ENCODE results near the gene ZNF497.
"Not testable (repeated sequence)": the region's sequence is repeated elsewhere in the genome, so short reads cannot be mapped to it uniquely, and the experiment has no call there.

Gene ZNF497

GRCh38 chr19:58350001-58350861, 12.3 kb downstream of the ZNF497 start:
- Histone ChIP-seq H3K36me3 (ENCODE audit: insufficient read depth, low read length) (no peaks in the 10 kb centered on the region), H3K9me3 (ENCODE audit: low read length) (no peaks in the 10 kb centered on the region), H3K27ac (ENCODE audit: low read depth, low read length) (no peak overlapping the region), H3K4me3 (ENCODE audit: low read depth in 1 of 2, low read length in 2 of 2) (no peak overlapping the region), H3K9ac (ENCODE audit: low read length) (no peak overlapping the region), H3K4me1 (ENCODE audit: insufficient read depth, low read length) (no peaks in the 10 kb centered on the region), H3K27me3 (ENCODE audit: control insufficient read depth in 1 of 2, insufficient read depth in 2 of 2, low read length in 2 of 2) (peaks cover 23 to 60% of the 10 kb centered on the region in 2 donors)

GRCh38 chr19:58349590-58349989, 13.0 kb downstream of the ZNF497 start:
- Histone ChIP-seq H3K4me1 (ENCODE audit: insufficient read depth, low read length) (no peaks in the 10 kb centered on the region), H3K27me3 (ENCODE audit: control insufficient read depth in 1 of 2, insufficient read depth in 2 of 2, low read length in 2 of 2) (peaks cover 21 to 54% of the 10 kb centered on the region in 2 donors), H3K4me3 (ENCODE audit: low read depth in 1 of 2, low read length in 2 of 2) (no peak overlapping the region), H3K36me3 (ENCODE audit: insufficient read depth, low read length) (no peaks in the 10 kb centered on the region), H3K9ac (ENCODE audit: low read length) (no peak overlapping the region), H3K9me3 (ENCODE audit: low read length) (no peaks in the 10 kb centered on the region), H3K27ac (ENCODE audit: low read depth, low read length) (no peak overlapping the region)

DNA sequence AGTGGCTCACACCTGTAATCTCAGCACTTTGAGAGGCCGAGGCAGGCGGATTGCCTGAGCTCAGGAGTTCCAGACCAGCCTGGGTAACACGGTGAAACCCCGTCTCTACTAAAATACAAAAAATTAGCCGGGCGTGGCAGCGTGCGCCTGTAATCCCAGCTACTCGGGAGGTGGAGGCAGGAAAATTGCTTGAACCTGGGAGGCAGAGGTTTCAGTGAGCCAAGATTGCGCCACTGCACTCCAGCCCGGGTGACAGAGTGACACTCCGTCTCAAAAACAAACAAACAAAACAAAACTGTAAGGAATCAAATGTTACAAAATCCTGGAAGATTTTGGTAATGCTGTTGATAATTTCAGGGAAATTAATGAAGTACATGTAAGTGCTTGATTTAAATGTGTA, 14.5 kb downstream of the ZNF497 start:
- not testable (repeated sequence) for H3K9me3 ChIP-seq (ENCODE audit: low read length); H3K36me3 ChIP-seq (ENCODE audit: insufficient read depth, low read length); H3K9ac ChIP-seq (ENCODE audit: low read length); H3K4me1 ChIP-seq (ENCODE audit: insufficient read depth, low read length); H3K27ac ChIP-seq (ENCODE audit: low read depth, low read length); H3K4me3 ChIP-seq (ENCODE audit: low read depth in 1 of 2, low read length in 2 of 2)
- peaks cover 10 to 48% of the 10 kb centered on the region in 2 donors for H3K27me3 ChIP-seq (ENCODE audit: control insufficient read depth in 1 of 2, insufficient read depth in 2 of 2, low read length in 2 of 2)

- Histone ChIP-seq H3K4me3 (ENCODE audit: low read depth in 1 of 2, low read length in 2 of 2) (no peak overlapping the region), H3K9me3 (ENCODE audit: low read length) (no peaks in the 10 kb centered on the region), H3K36me3 (ENCODE audit: insufficient read depth, low read length) (peaks cover 3% of the 10 kb centered on the region), H3K4me1 (ENCODE audit: insufficient read depth, low read length) (no peaks in the 10 kb centered on the region), H3K27me3 (ENCODE audit: control insufficient read depth in 1 of 2, insufficient read depth in 2 of 2, low read length in 2 of 2) (peaks cover 2 to 40% of the 10 kb centered on the region in 2 donors), H3K9ac (ENCODE audit: low read length) (no peak overlapping the region), H3K27ac (ENCODE audit: low read depth, low read length) (no peak overlapping the region)
Observed at GRCh38 chr19:58346961-58347929, 15.3 kb downstream of the ZNF497 start.

GRCh38 chr19:58345558-58345957, 17.0 kb downstream of the ZNF497 start:
- Histone ChIP-seq H3K9me3 (ENCODE audit: low read length) (no peaks in the 10 kb centered on the region), H3K4me3 (ENCODE audit: low read depth in 1 of 2, low read length in 2 of 2) (no peak overlapping the region), H3K36me3 (ENCODE audit: insufficient read depth, low read length) (peaks cover 9% of the 10 kb centered on the region), H3K27me3 (ENCODE audit: control insufficient read depth in 1 of 2, insufficient read depth in 2 of 2, low read length in 2 of 2) (peaks cover 0 to 24% of the 10 kb centered on the region in 2 donors), H3K27ac (ENCODE audit: low read depth, low read length) (no peak overlapping the region), H3K9ac (ENCODE audit: low read length) (no peak overlapping the region), H3K4me1 (ENCODE audit: insufficient read depth, low read length) (no peaks in the 10 kb centered on the region)

DNA sequence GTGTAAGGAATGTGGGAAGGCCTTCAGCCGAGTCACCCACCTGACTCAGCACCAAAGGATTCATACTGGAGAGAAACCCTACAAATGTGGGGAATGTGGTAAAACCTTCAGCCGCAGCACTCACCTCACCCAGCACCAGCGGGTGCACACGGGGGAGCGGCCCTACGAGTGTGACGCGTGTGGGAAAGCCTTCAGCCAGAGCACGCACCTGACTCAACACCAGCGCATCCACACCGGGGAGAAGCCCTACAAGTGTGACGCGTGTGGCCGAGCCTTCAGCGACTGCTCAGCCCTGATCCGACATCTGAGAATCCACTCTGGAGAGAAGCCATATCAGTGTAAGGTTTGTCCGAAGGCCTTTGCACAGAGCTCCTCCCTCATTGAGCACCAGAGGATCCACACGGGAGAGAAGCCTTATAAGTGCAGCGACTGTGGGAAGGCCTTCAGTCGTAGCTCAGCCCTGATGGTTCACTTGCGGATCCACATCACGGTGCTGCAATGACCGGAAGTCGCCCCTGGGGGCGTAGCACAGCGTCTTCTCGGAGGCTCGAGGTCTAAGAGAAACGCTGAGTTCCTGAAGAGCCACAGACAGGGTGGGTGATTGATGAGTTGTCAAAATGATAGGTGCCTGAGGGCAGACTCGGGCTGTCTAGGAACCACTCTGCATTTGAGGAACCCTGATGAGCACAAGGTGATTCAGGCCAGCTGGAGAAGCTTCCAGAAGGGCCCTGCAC, 23.6 kb downstream of the ZNF497 start:
- Histone ChIP-seq H3K9ac (ENCODE audit: low read length) (no peak overlapping the region), H3K4me3 (ENCODE audit: low read depth in 1 of 2, low read length in 2 of 2) (no peak overlapping the region), H3K27me3 (ENCODE audit: control insufficient read depth in 1 of 2, insufficient read depth in 2 of 2, low read length in 2 of 2) (no peaks in the 10 kb centered on the region), H3K36me3 (ENCODE audit: insufficient read depth, low read length) (peaks cover 51% of the 10 kb centered on the region), H3K4me1 (ENCODE audit: insufficient read depth, low read length) (no peaks in the 10 kb centered on the region), H3K9me3 (ENCODE audit: low read length) (no peaks in the 10 kb centered on the region), H3K27ac (ENCODE audit: low read depth, low read length) (no peak overlapping the region)

GRCh38 chr19:58338336-58338735, 24.2 kb downstream of the ZNF497 start:
- Histone ChIP-seq H3K27ac (ENCODE audit: low read depth, low read length) (no peak overlapping the region), H3K36me3 (ENCODE audit: insufficient read depth, low read length) (peaks cover 51% of the 10 kb centered on the region), H3K4me3 (ENCODE audit: low read depth in 1 of 2, low read length in 2 of 2) (no peak overlapping the region), H3K9ac (ENCODE audit: low read length) (no peak overlapping the region), H3K9me3 (ENCODE audit: low read length) (no peaks in the 10 kb centered on the region), H3K4me1 (ENCODE audit: insufficient read depth, low read length) (no peaks in the 10 kb centered on the region), H3K27me3 (ENCODE audit: control insufficient read depth in 1 of 2, insufficient read depth in 2 of 2, low read length in 2 of 2) (no peaks in the 10 kb centered on the region)

- no peaks in the 10 kb centered on the region for H3K9me3 ChIP-seq (ENCODE audit: low read length)
- no peak overlapping the region for H3K4me3 ChIP-seq (ENCODE audit: low read depth in 1 of 2, low read length in 2 of 2)
- H3K9ac ChIP-seq (ENCODE audit: low read length): no peak overlapping the region
- no peaks in the 10 kb centered on the region for H3K4me1 ChIP-seq (ENCODE audit: insufficient read depth, low read length)
- H3K27ac ChIP-seq (ENCODE audit: low read depth, low read length): no peak overlapping the region
- peaks cover 43% of the 10 kb centered on the region for H3K36me3 ChIP-seq (ENCODE audit: insufficient read depth, low read length)
- no peaks in the 10 kb centered on the region for H3K27me3 ChIP-seq (ENCODE audit: control insufficient read depth in 1 of 2, insufficient read depth in 2 of 2, low read length in 2 of 2)
Observed at GRCh38 chr19:58336820-58337219, 25.7 kb downstream of the ZNF497 start.

- H3K9me3 ChIP-seq (ENCODE audit: low read length): no peaks in the 10 kb centered on the region
- H3K4me1 ChIP-seq (ENCODE audit: insufficient read depth, low read length): no peaks in the 10 kb centered on the region
- H3K36me3 ChIP-seq (ENCODE audit: insufficient read depth, low read length): peaks cover 42% of the 10 kb centered on the region
- no peaks in the 10 kb centered on the region for H3K27me3 ChIP-seq (ENCODE audit: control insufficient read depth in 1 of 2, insufficient read depth in 2 of 2, low read length in 2 of 2)
- no peak overlapping the region for H3K9ac ChIP-seq (ENCODE audit: low read length)
- no peak overlapping the region for H3K4me3 ChIP-seq (ENCODE audit: low read depth in 1 of 2, low read length in 2 of 2)
- H3K27ac ChIP-seq (ENCODE audit: low read depth, low read length): no peak overlapping the region
Observed at GRCh38 chr19:58336216-58336615, 26.3 kb downstream of the ZNF497 start.

- Histone ChIP-seq H3K4me1 (ENCODE audit: insufficient read depth, low read length) (no peaks in the 10 kb centered on the region), H3K27ac (ENCODE audit: low read depth, low read length) (no peak overlapping the region), H3K4me3 (ENCODE audit: low read depth in 1 of 2, low read length in 2 of 2) (no peak overlapping the region), H3K36me3 (ENCODE audit: insufficient read depth, low read length) (peaks cover 42% of the 10 kb centered on the region), H3K9ac (ENCODE audit: low read length) (no peak overlapping the region), H3K9me3 (ENCODE audit: low read length) (no peaks in the 10 kb centered on the region), H3K27me3 (ENCODE audit: control insufficient read depth in 1 of 2, insufficient read depth in 2 of 2, low read length in 2 of 2) (no peaks in the 10 kb centered on the region)
Observed at GRCh38 chr19:58335630-58336029, 26.9 kb downstream of the ZNF497 start.

DNA sequence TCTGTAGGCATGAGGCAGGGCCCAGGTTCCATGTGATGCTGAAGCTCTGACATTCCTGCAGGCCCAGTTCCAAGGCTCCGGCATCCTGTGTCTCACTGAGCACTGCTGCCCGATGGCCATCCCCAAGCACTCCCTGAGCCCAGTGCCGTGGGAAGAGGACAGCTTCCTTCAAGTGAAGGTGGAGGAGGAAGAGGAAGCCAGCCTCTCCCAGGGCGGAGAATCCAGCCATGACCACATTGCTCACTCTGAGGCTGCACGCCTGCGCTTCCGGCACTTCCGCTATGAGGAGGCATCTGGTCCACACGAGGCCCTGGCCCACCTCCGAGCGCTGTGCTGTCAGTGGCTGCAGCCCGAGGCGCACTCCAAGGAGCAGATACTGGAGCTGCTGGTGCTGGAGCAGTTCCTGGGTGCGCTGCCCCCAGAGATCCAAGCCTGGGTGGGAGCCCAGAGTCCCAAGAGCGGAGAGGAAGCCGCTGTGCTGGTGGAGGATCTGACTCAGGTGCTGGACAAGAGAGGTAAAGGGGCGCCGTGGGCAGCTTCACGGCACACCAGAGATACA, 27.8 kb downstream of the ZNF497 start:
- Histone ChIP-seq H3K9ac (ENCODE audit: low read length) (no peak overlapping the region), H3K36me3 (ENCODE audit: insufficient read depth, low read length) (peaks cover 42% of the 10 kb centered on the region), H3K4me1 (ENCODE audit: insufficient read depth, low read length) (no peaks in the 10 kb centered on the region), H3K27ac (ENCODE audit: low read depth, low read length) (no peak overlapping the region), H3K4me3 (ENCODE audit: low read depth in 1 of 2, low read length in 2 of 2) (no peak overlapping the region), H3K9me3 (ENCODE audit: low read length) (no peaks in the 10 kb centered on the region), H3K27me3 (ENCODE audit: control insufficient read depth in 1 of 2, insufficient read depth in 2 of 2, low read length in 2 of 2) (no peaks in the 10 kb centered on the region)
